Stimulated activated CD4-positive, alpha-beta T cell treated with anti-CD3 and anti-CD28 coated beads, TNF-alpha, amount 100 ng/mL, for 24 hours (primary cell): ENCODE measurements around the gene MDC1.
A peak's percentile ranks its signal among the peaks of the same experiment; 100 is the strongest.
"Not testable (repeated sequence)": the region's sequence is repeated elsewhere in the genome, so short reads cannot be mapped to it uniquely, and the experiment has no call there.

Source experiments
- DNase-seq, 3 experiments: peaks; one replicate each; pipeline ENCODE4 v3.0.0-alpha.2; 2020; ENCODE audit warnings: low read depth in 3 of 3

MDC1 gene

GRCh38 chr6:30681766-30682142 is 35.3 kb downstream of the MDC1 start:
- no peak for DNase-seq

GRCh38 chr6:30679765-30680535 is 37.1 kb downstream of the MDC1 start:
- DNase-seq: no peak

DNA sequence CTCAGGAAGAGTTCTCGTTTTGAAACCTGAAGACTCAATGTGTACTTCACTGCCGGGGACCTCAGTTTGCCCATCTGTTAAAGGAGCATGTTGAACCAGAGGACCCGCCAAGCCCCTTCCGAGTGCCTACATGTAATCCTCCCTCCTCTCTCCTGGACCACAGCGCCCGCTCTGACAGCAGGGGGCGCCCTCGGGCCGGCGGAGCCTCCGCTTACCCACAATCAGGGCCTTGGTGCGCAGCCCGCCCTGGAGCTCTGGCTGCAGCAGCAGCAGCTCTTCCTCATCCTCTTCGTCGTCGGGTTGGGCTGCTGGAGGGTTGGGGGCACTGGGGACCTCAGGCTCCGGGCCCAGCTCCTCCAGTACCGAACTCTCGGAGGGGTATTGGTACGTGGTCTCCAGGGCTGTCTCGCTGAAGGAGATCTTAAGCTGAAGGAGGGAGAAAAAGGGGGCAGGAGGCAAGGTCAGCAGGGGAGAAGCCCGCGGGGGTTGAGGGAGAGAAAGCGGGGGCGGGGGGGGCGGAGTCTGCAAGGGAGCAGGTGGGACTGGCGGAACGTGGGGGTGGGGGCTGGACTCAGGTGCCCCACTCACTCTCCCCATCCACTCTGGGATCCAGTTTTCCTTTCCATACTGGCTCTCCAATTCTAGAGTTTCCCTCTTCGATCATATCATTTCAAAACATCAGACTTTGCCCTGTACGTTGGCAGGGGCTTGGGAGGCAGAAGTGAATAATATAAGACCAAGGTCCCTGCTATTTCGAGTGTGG is 37.9 kb downstream of the MDC1 start:
- peak; percentile 80 to 90 (median 86) for DNase-seq

DNA sequence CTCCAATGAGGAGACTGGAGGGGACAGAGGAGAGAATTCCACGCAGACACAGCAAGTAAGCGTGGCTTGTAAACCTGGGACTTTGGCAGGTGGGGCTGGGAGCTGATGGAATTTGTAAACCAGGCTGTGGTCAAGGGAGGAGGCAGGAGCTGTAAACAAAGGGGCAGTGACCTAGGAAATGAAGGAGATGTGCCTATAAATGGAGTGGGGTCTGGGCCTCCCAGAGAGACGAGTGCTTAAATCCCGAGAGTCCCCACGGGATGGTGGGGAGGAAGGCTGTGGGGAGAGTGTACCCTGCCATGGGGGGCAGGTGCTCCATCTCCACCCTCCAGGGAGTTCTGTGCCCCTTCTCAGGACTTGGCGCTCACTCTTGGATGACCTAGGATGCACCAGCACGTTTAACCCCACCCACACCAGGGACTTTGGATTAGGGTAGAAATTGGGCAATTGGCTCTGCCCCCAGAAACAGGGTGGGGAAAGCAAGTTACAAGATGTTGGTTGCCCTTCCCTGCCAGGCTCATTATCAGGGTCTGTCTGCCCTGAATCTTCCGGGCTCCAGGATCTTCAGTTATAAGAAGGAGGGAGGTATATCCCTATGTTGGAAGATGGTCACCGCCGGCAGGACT is 40.3 kb downstream of the MDC1 start:
- DNase-seq: no peak

DNA sequence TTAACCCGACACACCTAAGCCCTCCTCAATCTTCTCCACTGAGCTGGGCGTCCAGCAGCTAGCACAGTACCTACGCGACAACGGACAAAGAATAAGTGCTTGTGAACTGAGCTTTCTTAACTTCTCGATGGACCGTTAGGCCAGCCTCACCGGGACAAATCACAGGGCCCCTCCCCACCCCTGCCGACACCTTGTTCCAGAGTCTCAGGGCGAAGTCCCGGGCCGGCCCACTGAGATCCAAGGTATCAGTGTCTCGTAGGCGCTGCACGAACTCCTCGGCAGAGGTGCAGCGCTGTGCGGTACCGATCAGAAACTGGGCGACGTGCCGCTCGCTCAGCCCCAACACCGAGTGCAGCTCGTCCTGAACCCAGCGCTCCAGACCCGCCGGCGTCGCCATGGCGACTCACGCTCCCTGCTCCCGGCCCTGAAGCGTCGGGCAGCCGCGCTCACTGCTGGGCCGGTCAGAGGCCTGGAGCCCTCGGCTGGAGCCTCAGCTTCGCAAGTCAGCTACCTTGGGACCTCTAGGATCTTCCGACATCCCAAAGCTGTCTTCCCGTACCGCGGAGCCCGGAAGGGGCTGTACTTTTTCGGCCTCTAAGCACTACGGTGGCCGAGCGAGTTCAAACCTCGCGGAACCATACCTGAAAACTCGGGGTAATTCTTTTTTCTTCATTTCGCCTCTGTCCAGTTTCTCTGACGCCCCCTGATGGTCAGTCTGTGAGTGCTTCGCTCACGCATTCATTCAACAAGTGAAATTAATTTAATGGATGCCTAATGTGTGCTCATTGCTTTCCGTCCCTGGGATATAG is 44.4 kb downstream of the MDC1 start, which contains the start of gene DHX16:
TSS of gene DHX16 (minus strand) at position 562 of the 809 bp plus-strand sequence. CDS start at position 397, 165 bp downstream.
- peak; percentile 78 to 90 (median 88) for DNase-seq

GRCh38 chr6:30670760-30671527 is 46.1 kb downstream of the MDC1 start:
- no peak for DNase-seq

DNA sequence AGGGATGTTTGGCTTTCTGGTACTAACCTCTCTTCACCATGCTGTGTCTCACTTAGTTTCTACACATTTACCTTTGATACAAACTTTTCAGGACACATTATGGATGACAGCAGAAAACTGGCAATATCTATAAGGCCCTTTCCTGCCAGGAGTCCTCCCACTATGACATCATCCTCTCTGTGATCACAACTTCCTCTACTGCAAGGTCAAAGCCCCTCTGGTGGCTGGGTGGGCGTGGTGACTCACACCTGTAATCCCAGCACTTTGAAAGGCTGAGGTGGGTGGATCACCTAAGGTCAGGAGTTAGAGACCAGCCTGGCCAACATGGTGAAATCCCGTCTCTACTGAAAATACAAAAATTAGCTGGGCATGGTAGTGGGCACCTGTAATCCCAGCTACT is 50.8 kb downstream of the MDC1 start:
- DNase-seq: peak in 1 of 3 experiments; percentile 50

- DNase-seq: no peak
Observed at GRCh38 chr6:30664994-30665767, 51.9 kb downstream of the MDC1 start.

- not testable (repeated sequence) for DNase-seq
Observed at GRCh38 chr6:30657922-30658321, 59.2 kb downstream of the MDC1 start.

DNA sequence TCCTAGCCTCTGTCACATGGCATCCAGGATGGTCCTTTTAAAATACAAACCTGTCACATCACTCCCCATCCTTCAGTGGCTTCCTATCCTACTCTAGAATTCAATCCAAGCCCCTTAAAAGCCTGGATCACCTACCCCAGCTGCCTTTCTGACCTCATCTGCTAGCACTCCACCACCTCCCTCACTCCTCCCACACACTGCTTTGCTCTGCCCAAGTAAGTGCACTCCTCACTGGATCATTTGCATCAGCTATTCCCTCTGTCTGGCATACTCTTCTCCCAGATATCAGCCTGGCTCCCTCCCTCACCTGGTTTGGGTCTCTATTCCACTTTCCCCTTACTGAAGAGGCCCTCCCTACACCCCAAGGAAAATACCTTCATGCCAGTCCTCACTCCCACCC is 59.6 kb downstream of the MDC1 start:
- no peak for DNase-seq

DNA sequence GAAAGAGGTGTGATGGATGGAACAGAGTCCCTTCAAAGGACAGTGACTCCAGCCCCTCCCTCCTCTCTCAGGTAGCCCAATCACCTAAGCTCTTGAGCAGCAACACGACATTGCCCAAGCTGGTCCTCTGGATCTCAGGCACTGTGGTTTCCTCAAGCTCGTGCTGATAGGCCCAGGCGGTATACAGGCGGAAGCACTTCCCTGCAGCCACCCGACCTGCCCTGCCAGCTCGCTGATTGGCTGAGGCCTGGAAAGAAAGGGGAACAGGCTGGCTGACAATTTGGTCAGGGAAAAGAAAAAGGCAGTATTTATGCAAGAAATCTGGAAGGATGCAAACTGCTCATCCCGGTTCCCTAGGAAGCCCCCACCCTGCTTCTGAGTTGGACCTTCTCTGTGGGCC is 60.6 kb downstream of the MDC1 start:
- no peak for DNase-seq

- no peak for DNase-seq
Observed at GRCh38 chr6:30655743-30656094, 61.4 kb downstream of the MDC1 start.

DNA sequence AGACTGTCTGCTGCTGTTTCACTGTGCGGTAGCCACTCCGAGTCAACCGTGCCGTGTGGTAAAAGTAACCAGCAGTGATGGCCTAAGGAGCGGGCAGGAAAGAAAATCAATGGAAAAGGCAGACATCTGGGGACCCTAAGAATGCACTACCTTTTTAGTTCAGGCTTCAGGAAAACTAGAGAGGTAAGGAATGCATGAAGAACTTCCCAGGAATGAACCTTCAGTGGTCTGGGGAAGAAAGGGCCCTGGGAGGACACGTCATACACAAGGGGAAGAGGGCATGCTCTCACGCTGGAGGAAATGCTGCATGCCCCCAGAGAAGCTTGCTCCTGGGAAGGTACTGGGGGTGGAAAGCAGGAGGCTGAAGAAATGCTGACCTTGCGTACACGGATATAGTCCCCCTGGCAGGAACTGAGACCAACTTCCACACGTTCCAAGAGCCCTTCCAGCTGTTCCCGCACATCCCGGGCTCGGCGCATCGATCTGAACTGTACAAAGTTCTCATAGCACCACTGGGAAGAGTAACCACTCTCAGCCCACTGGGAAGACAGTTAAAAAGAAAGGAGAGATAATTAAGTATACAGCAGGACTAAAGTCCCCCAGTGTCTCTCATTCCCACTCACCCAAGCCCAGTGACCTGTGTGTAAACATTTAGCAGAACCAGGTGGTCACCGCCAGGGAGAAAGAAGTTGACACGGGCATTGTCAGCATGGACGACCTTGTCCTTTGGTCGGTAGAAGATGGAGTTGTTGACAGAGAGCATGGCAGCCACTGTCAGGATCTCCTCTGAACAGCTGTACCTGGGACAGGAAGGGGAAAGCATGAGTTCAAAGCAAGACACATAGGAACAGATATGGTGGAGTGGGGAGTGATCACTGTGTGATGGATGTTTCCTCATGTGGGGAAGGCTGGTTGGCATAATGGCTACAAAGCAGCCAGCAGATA is 62.0 kb downstream of the MDC1 start:
- DNase-seq: no peak

DNA sequence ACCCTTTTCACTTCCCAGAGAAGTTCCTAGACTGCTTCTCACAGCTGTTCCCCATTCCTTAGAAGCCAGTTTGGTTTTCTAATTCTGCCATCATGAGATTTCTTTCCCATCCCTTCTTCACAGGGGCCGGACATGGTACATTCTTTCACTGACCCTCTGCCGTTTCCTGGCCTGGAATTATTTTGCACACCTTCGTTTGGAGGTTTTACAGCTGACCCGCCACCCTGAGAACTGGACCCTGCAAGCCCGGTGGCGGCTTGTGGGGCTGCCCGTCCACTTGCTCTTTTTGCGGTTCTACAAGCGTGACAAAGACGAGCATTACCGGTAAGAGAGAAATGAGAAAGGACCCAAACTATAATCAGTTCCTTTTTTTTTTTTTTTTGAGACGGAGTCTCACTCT is 65.9 kb downstream of the MDC1 start:
- no peak for DNase-seq
